H1 (cell line): ENCODE results near the gene CARD11. TPM values are rescaled to one million over a fixed set of nuclear protein-coding genes. Genes with fewer than 3 reads are reported as not detected.

Source experiments
- CTCF ChIA-PET: fragments of 300-600 bp; sonication (Branson Sonifier 250); formaldehyde crosslinking; loops from one replicate; lab custom pipeline; 2021; ENCODE audit not compliant: partially characterized antibody; lab: Charles Lee
- POLR2A ChIA-PET: fragments of 300-600 bp; sonication (Branson Sonifier 250); formaldehyde crosslinking; loops from one replicate; lab custom pipeline; 2021; ENCODE audit warnings: inconsistent platforms; ENCODE audit not compliant: partially characterized antibody; lab: Charles Lee
- DNase-seq, 2 experiments: peaks; one replicate each; pipeline versions ENCODE4 v3.0.0 to v3.0.0-alpha.2; 2010 to 2022; ENCODE audit warnings: low spot score in 2 of 2, low read depth in 1 of 2, mixed read lengths in 1 of 2
- FAIRE-seq: peaks from 2 replicates; lab custom pipeline; 2011; peaks lifted over from hg19 to GRCh38; lab: Jason Lieb, UNC
- H2AFZ ChIP-seq: 2 replicates; pipeline ENCODE4 v1.8.1; 2012; ENCODE audit warnings: low read length, inconsistent platforms
- H2AK5ac ChIP-seq: 2 replicates; pipeline ENCODE4 v1.6.1; 2013; ENCODE audit warnings: low read depth, low read length
- H2BK120ac ChIP-seq: replicated peaks from 2 replicates; pipeline ENCODE3; 2013; ENCODE audit warnings: low read depth, low read length, inconsistent platforms
- H2BK12ac ChIP-seq: 2 replicates; pipeline ENCODE4 v1.6.1; 2013; ENCODE audit warnings: low read depth, low read length
- H2BK15ac ChIP-seq: 2 replicates; pipeline ENCODE4 v1.6.1; 2013; ENCODE audit warnings: low read length
- H2BK20ac ChIP-seq: 2 replicates; pipeline ENCODE4 v1.6.1; 2013; ENCODE audit warnings: low read length
- H2BK5ac ChIP-seq: 2 replicates; pipeline ENCODE4 v1.6.1; 2013; ENCODE audit warnings: low read depth, low read length
- H3K14ac ChIP-seq: 2 replicates; pipeline ENCODE4 v1.6.1; 2013; ENCODE audit warnings: inconsistent platforms; ENCODE audit not compliant: insufficient read length
- H3K18ac ChIP-seq: 2 replicates; pipeline ENCODE4 v1.6.1; 2013; ENCODE audit warnings: low read length; ENCODE audit errors: extremely low read depth
- H3K23ac ChIP-seq: 2 replicates; pipeline ENCODE4 v1.6.1; 2013; ENCODE audit warnings: inconsistent platforms; ENCODE audit not compliant: insufficient read length
- H3K23me2 ChIP-seq: 2 replicates; pipeline ENCODE4 v1.6.1; 2013; ENCODE audit warnings: low read depth, low read length
- H3K27ac ChIP-seq: 2 replicates; pipeline ENCODE4 v1.6.1; 2011; ENCODE audit warnings: low read depth, low read length, inconsistent platforms
- H3K27me3 ChIP-seq, 4 experiments: replicated peaks in 1 of 4; 1 replicate in 1 of 4; 2 replicates in 3 of 4; pipeline versions ENCODE4 v1.6.1 to v1.8.1; 2011 to 2013; ENCODE audit warnings: low read length in 3 of 4, mild to moderate bottlenecking in 3 of 4, inconsistent platforms in 2 of 4, mixed read lengths in 2 of 4, moderate library complexity in 1 of 4; ENCODE audit not compliant: control insufficient read depth in 3 of 4, insufficient read depth in 3 of 4; ENCODE audit errors: extremely low read depth in 1 of 4
- H3K36me3 ChIP-seq, 4 experiments: 2 replicates each; pipeline versions ENCODE4 v1.6.1 to v1.8.1; 2011 to 2013; ENCODE audit warnings: mild to moderate bottlenecking in 4 of 4, low read length in 3 of 4, moderate library complexity in 2 of 4, control low read depth in 1 of 4, inconsistent platforms in 1 of 4; ENCODE audit not compliant: insufficient read depth in 4 of 4, control insufficient read depth in 2 of 4
- H3K4ac ChIP-seq: replicated peaks from 2 replicates; pipeline ENCODE3; 2013; ENCODE audit warnings: low read length, low read depth, mixed read lengths, inconsistent platforms; ENCODE audit not compliant: insufficient read length
- H3K4me1 ChIP-seq, 4 experiments: replicated peaks in 1 of 4; 1 replicate in 1 of 4; 2 replicates in 3 of 4; pipeline versions ENCODE4 v1.6.1 to v1.8.1; 2011 to 2013; ENCODE audit warnings: low read length in 3 of 4, inconsistent platforms in 2 of 4, mixed read lengths in 1 of 4; ENCODE audit not compliant: insufficient read depth in 4 of 4, control insufficient read depth in 3 of 4
- H3K4me2 ChIP-seq, 2 experiments: 2 replicates each; pipeline versions ENCODE4 v1.6.1 to v1.8.1; 2011 to 2013; ENCODE audit warnings: low read depth in 2 of 2, low read length in 2 of 2, control low read depth in 1 of 2, inconsistent platforms in 1 of 2, mild to moderate bottlenecking in 1 of 2; ENCODE audit not compliant: insufficient read depth in 1 of 2
- H3K4me3 ChIP-seq, 4 experiments: fragments of 200-600, 300-600 bp in 1 of 4; sonication (generic), shearing (Covaris generic), sonication (Bioruptor Twin) in 1 of 4; 2 replicates each; pipeline versions ENCODE4 v1.5.1 to v1.8.1; 2011 to 2016; ENCODE audit warnings: low read length in 4 of 4, low read depth in 3 of 4, control low read depth in 2 of 4, inconsistent platforms in 2 of 4, mild to moderate bottlenecking in 2 of 4, mixed read lengths in 1 of 4, moderate library complexity in 1 of 4; ENCODE audit not compliant: insufficient read depth in 2 of 4; ENCODE audit errors: extremely low read depth in 1 of 4
- H3K56ac ChIP-seq: replicated peaks from 2 replicates; pipeline ENCODE3; 2013; ENCODE audit warnings: low read depth, mild to moderate bottlenecking, mixed read lengths, low read length, inconsistent platforms; ENCODE audit not compliant: insufficient read length
- H3K79me1 ChIP-seq: 2 replicates; pipeline ENCODE4 v1.6.1; 2013; ENCODE audit warnings: low read depth, low read length, control low read depth
- H3K79me2 ChIP-seq, 2 experiments: 2 replicates each; pipeline versions ENCODE4 v1.6.1 to v1.8.1; 2012 to 2013; ENCODE audit warnings: low read length in 2 of 2, mild to moderate bottlenecking in 2 of 2, inconsistent platforms in 1 of 2; ENCODE audit not compliant: insufficient read depth in 2 of 2, control insufficient read depth in 1 of 2
- H3K9ac ChIP-seq, 4 experiments: replicated peaks in 1 of 4; 1 replicate in 1 of 4; 2 replicates in 3 of 4; pipeline versions ENCODE4 v1.6.1 to v1.8.1; 2011 to 2013; ENCODE audit warnings: low read depth in 3 of 4, low read length in 3 of 4, control low read depth in 2 of 4, mild to moderate bottlenecking in 2 of 4, moderate library complexity in 2 of 4, inconsistent platforms in 1 of 4; ENCODE audit errors: extremely low read depth in 1 of 4
- H3K9me3 ChIP-seq, 2 experiments: 2 replicates each; pipeline versions ENCODE4 v1.6.1 to v1.8.1; 2012 to 2013; ENCODE audit warnings: mild to moderate bottlenecking in 2 of 2, moderate library complexity in 2 of 2, control low read depth in 1 of 2, inconsistent platforms in 1 of 2, low read depth in 1 of 2, low read length in 1 of 2, mixed read lengths in 1 of 2; ENCODE audit not compliant: insufficient read depth in 2 of 2
- H4K20me1 ChIP-seq, 2 experiments: replicated peaks in 1 of 2; 2 replicates each; pipeline versions ENCODE3 to v1.8.1; 2011 to 2013; ENCODE audit warnings: inconsistent platforms in 2 of 2, low read length in 2 of 2, mild to moderate bottlenecking in 1 of 2; ENCODE audit not compliant: insufficient read depth in 2 of 2, control insufficient read depth in 1 of 2
- H4K5ac ChIP-seq: 2 replicates; pipeline ENCODE4 v1.6.1; 2013; ENCODE audit warnings: low read length, low read depth, mixed read lengths, inconsistent platforms; ENCODE audit not compliant: insufficient read length
- H4K8ac ChIP-seq: 2 replicates; pipeline ENCODE4 v1.8.0; 2013; ENCODE audit warnings: mild to moderate bottlenecking, moderate library complexity, low read length, inconsistent platforms; ENCODE audit not compliant: insufficient read depth; ENCODE audit errors: extremely low read depth
- H4K91ac ChIP-seq: replicated peaks from 2 replicates; pipeline ENCODE3; 2013; ENCODE audit warnings: low read length, mixed read lengths, inconsistent platforms; ENCODE audit not compliant: insufficient read length
- KDM1A ChIP-seq: fragments of 200-600, 300-600 bp; sonication (generic); IDR thresholded peaks from 2 replicates; pipeline ENCODE4 v1.7.1; 2016; ENCODE audit warnings: mild to moderate bottlenecking, low read length, borderline replicate concordance
- SIN3A ChIP-seq, 2 experiments: IDR thresholded peaks in 1 of 2; conservative IDR thresholded peaks in 1 of 2; 2 replicates each; pipeline ENCODE4 v1.6.1; 2011 to 2012; ENCODE audit warnings: low read length in 2 of 2, improper control_type of control experiment in 1 of 2, low read depth in 1 of 2, mild to moderate bottlenecking in 1 of 2
- TEAD4 ChIP-seq: IDR thresholded peaks from 2 replicates; pipeline ENCODE4 v1.6.1; 2012; ENCODE audit warnings: low read depth, low read length, inconsistent platforms, mixed read lengths
- ZNF274 ChIP-seq: IDR thresholded peaks from 2 replicates; pipeline ENCODE4 v1.7.0; 2012; ENCODE audit warnings: low read length, borderline replicate concordance; ENCODE audit errors: extremely low read depth
- WGBS, 2 experiments: shearing (Covaris generic) in 1 of 2; methylation state at CpG; one replicate each; pipeline versions ENCODE4 v1.1.6 to v1.1.7; 2013 to 2015; ENCODE audit warnings: low lambda C conversion rate in 2 of 2, mixed read lengths in 2 of 2, inconsistent platforms in 1 of 2, low coverage in 1 of 2, missing lambda C conversion rate in 1 of 2; ENCODE audit not compliant: insufficient replicate concordance in 2 of 2, insufficient coverage in 1 of 2, insufficient read length in 1 of 2; ENCODE audit errors: extremely low coverage in 1 of 2, missing lambda C conversion rate in 1 of 2; 5-methylcytosine and 5-hydroxymethylcytosine counted together
- polyA plus RNA-seq, 7 experiments: library from polyadenylated mRNA; depleted of rRNA in 3 of 7; stranded (reverse) in 5 of 7; unstranded in 2 of 7; fragments of >200 nt in 5 of 7; fragments of 200-250 nt in 2 of 7; gene quantifications; 1 replicate in 5 of 7; 2 replicates in 1 of 7; 4 replicates in 1 of 7; pipeline versions ENCODE4 v1.2.1 to v1.2.3, GENCODE V29; 2011 to 2013; ENCODE audit warnings: missing spikeins in 2 of 7, mixed read lengths in 2 of 7
- total RNA-seq: library from RNA; stranded (reverse); fragmentation: NEBNext Ultra II Directional; extraction: Animal tissue kit (Norgen Biotek cat#: 25700); gene quantifications from 2 replicates; pipeline ENCODE4 v1.2.1, GENCODE V29; 2021

CARD11 gene
- total and polyA plus RNA-seq, 2 of the 8 experiments (the other 6 are each of a cell fraction or from before 2014, with no cell fraction given) = 12.6 to 29.8 TPM

- peak overlapping the region; percentile 47 for H4K5ac ChIP-seq
- H3K9ac ChIP-seq = peak overlapping the region in 1 of 4 experiments; percentile 9; a peak in 1 of 7 replicates
- H3K23me2 ChIP-seq = no peaks in the 10 kb centered on the region
- H3K18ac ChIP-seq = peak overlapping the region; percentile 16; the same call in 1 of the 2 replicates
- H3K36me3 ChIP-seq = no peaks in the 10 kb centered on the region
- H4K8ac ChIP-seq = no peak overlapping the region; the same call in 1 of the 2 replicates
- H2BK12ac ChIP-seq = no peak overlapping the region; the same call in 1 of the 2 replicates
- ChIA-PET POLR2A (interaction anchor here (1.6 kb wide), 1 partner anchor 8 kb away, joined by 4 read pairs; no protein-coding TSS in a partner anchor), CTCF (no interaction called here)
- no peak overlapping the region for H3K4me3 ChIP-seq
- H3K4ac ChIP-seq = peak overlapping the region; percentile 91
- H4K20me1 ChIP-seq = peaks cover 0 to 4% of the 10 kb centered on the region in 2 experiments
- H4K91ac ChIP-seq = peak overlapping the region; percentile 85
- H2BK20ac ChIP-seq = no peak overlapping the region
- no peak overlapping the region for H2AFZ ChIP-seq
- peak overlapping the region; percentile 17 for H2BK120ac ChIP-seq
- no peaks in the 10 kb centered on the region for H3K27me3 ChIP-seq
- no peak for FAIRE-seq
- H3K9me3 ChIP-seq = no peaks in the 10 kb centered on the region
- no peak overlapping the region; the same call in 1 of the 2 replicates for H2AK5ac ChIP-seq
- H3K56ac ChIP-seq = no peak overlapping the region
- 90% methylated on average over 8 of the region's 8 CpGs; no CpG with 5 or more reads in 1 of the 2 experiments for WGBS, 2 experiments
- no peaks in the 10 kb centered on the region for H3K79me1 ChIP-seq
- no peak overlapping the region for H3K27ac ChIP-seq
- H3K4me2 ChIP-seq = no peak overlapping the region
- peak overlapping the region; percentile 8; the same call in 1 of the 2 replicates for H2BK15ac ChIP-seq
- no peaks in the 10 kb centered on the region for H3K79me2 ChIP-seq
- peak overlapping the region; percentile 83 for H3K23ac ChIP-seq
- peaks cover 0 to 27% (median 15%) of the 10 kb centered on the region in 4 experiments; a peak in 6 of 7 replicates for H3K4me1 ChIP-seq
- no peak for DNase-seq
- H2BK5ac ChIP-seq = peak overlapping the region; percentile 28; the same call in 1 of the 2 replicates
- H3K14ac ChIP-seq = no peak overlapping the region
- TF ChIP-seq SIN3A (conservative IDR thresholded peaks at IDR 0.05 in 1 of 2, IDR thresholded peaks at IDR 0.05 in 1 of 2; ENCODE audit: low read depth in 1 of 2, low read length in 2 of 2) = no peak
- TF ChIP-seq ZNF274 = no peak
- TF ChIP-seq KDM1A = no peak
- TF ChIP-seq TEAD4 = no peak
These were observed 163.6 kb downstream of the CARD11 start for GRCh38 chr7:2880051-2880450.
